GM10266 (cell line): ENCODE measurements around the gene SLC4A11.

ENCODE experiments used
- DNase-seq: peaks from one replicate; pipeline ENCODE4 v3.0.0; 2012; ENCODE audit errors: extremely low spot score
- CTCF ChIP-seq: IDR thresholded peaks from 2 replicates; pipeline ENCODE4 v1.5.1; 2012; ENCODE audit warnings: mild to moderate bottlenecking, low read depth; ENCODE audit not compliant: control insufficient read depth, insufficient read depth; ENCODE audit errors: missing control alignments

SLC4A11 gene

GRCh38 chr20:3276680-3277015 lies 37.7 kb upstream of the SLC4A11 start:
- peak; percentile 47 for TF ChIP-seq CTCF
- DNase-seq, result peak; percentile 52

GRCh38 chr20:3275966-3276679 lies 37.1 kb upstream of the SLC4A11 start:
- no peak for DNase-seq
- no peak for TF ChIP-seq CTCF

- no peak for DNase-seq
- TF ChIP-seq CTCF, result no peak
Observed at GRCh38 chr20:3275064-3275935, 36.3 kb upstream of the SLC4A11 start.

GRCh38 chr20:3273371-3273770 lies 34.4 kb upstream of the SLC4A11 start:
- TF ChIP-seq CTCF, result no peak
- DNase-seq, result no peak

GRCh38 chr20:3270051-3270450 lies 31.1 kb upstream of the SLC4A11 start:
- no peak for TF ChIP-seq CTCF
- DNase-seq, result no peak

GRCh38 chr20:3262566-3262965 lies 23.6 kb upstream of the SLC4A11 start:
- no peak for TF ChIP-seq CTCF
- DNase-seq, result no peak

GRCh38 chr20:3258429-3258828 lies 19.4 kb upstream of the SLC4A11 start:
- no peak for TF ChIP-seq CTCF
- no peak for DNase-seq
